K562 (cell line): ENCODE measurements around the gene CALML3. TPM values are rescaled to one million over a fixed set of nuclear protein-coding genes. Genes with fewer than 3 reads are reported as not detected.

Experiments
- BRD4 ChIP-seq: fragments of 200-600 bp; sonication (generic); IDR thresholded peaks from 2 replicates; pipeline ENCODE4 v1.6.1; 2017; ENCODE audit warnings: inconsistent platforms
- GABPA ChIP-seq: fragments of 200-800 bp; sonication (Bioruptor generic); conservative IDR thresholded peaks from 2 replicates; pipeline ENCODE4 v1.6.1; 2016; ENCODE audit warnings: low read depth, missing genetic modification characterization, missing compliant biosample characterization
- JUN ChIP-seq, 2 experiments: sonication (generic) in 1 of 2; formaldehyde crosslinking in 1 of 2; IDR thresholded peaks; 2 replicates each; pipeline versions ENCODE4 v1.6.1 to v1.8.0; 2012 to 2022; ENCODE audit warnings: borderline replicate concordance in 2 of 2, mild to moderate bottlenecking in 2 of 2, improper control_type of control experiment in 1 of 2, low read depth in 1 of 2, low read length in 1 of 2, missing genetic modification reagents in 1 of 2
- KAT7 ChIP-seq: sonication (generic); formaldehyde crosslinking; IDR thresholded peaks from 2 replicates; pipeline ENCODE4 v1.8.0; 2022; ENCODE audit warnings: missing genetic modification reagents, mild to moderate bottlenecking, borderline replicate concordance
- MAFF ChIP-seq: IDR thresholded peaks from 2 replicates; pipeline ENCODE4 v1.6.1; 2012; ENCODE audit warnings: low read length, improper control_type of control experiment
- MCM5 ChIP-seq: fragments of 450-650 bp; IDR thresholded peaks from 2 replicates; pipeline ENCODE4 v1.6.1; 2016; ENCODE audit warnings: low read depth
- NR1H2 ChIP-seq: sonication (generic); formaldehyde crosslinking; IDR thresholded peaks from 2 replicates; pipeline ENCODE4 v1.4.0; 2020; ENCODE audit warnings: mild to moderate bottlenecking, missing genetic modification reagents
- RCOR1 ChIP-seq, 2 experiments: IDR thresholded peaks; 2 replicates each; pipeline ENCODE4 v1.6.1; 2012; ENCODE audit warnings: low read depth in 2 of 2, low read length in 2 of 2, borderline replicate concordance in 1 of 2, improper control_type of control experiment in 1 of 2
- TFE3 ChIP-seq: fragments of 450-650 bp; formaldehyde crosslinking; IDR thresholded peaks from 2 replicates; pipeline ENCODE4 v1.4.0; 2020; ENCODE audit warnings: mild to moderate bottlenecking, mixed read lengths
- TRIM24 ChIP-seq, 2 experiments: fragments of 450-650 bp; IDR thresholded peaks; 2 replicates each; pipeline ENCODE4 v1.6.1; 2016
- ZNF444 ChIP-seq: fragments of 250-450 bp; sonication (Bioruptor Pico); IDR thresholded peaks from 2 replicates; pipeline ENCODE4 v1.4.0; 2020; ENCODE audit warnings: mild to moderate bottlenecking, moderate library complexity
- polyA plus RNA-seq, 8 experiments: library from polyadenylated mRNA; depleted of rRNA in 4 of 8; stranded (reverse) in 5 of 8; unstranded in 3 of 8; fragments of >200 nt; fragmentation: Nextera tagmentation in 2 of 8; fragmentation: Illumina TruSeq in 1 of 8; extraction: Ambion mirVana in 2 of 8; extraction: Trizol in 1 of 8; gene quantifications; 2 replicates each; pipeline versions ENCODE4 v1.2.1 to v1.2.3, GENCODE V29; 2011 to 2014; ENCODE audit warnings: inconsistent platforms in 1 of 8, missing spikeins in 1 of 8
- total RNA-seq, 7 experiments: library from RNA; depleted of rRNA in 6 of 7; stranded (reverse); fragments of >200 nt in 6 of 7; fragmentation: Illumina TruSeq in 2 of 7; extraction: Trizol in 2 of 7; gene quantifications; 2 replicates each; pipeline versions ENCODE4 v1.2.1 to v1.2.3, GENCODE V29; 2011 to 2021; ENCODE audit warnings: low replicate concordance in 1 of 7

The CALML3 gene
- total and polyA plus RNA-seq, 9 of the 15 experiments (the other 6 are each of a cell fraction or from before 2014, with no cell fraction given) = not detected

GRCh38 chr10:5546891-5547680 lies 22.3 kb downstream of the CALML3 start (continued):
- TF ChIP-seq JUN (IDR thresholded peaks at IDR 0.05; ENCODE audit: borderline replicate concordance, low read depth, low read length) = no peak
- no peak for TF ChIP-seq JUN (CRISPR knock-in tag; IDR thresholded peaks at IDR 0.05; ENCODE audit: borderline replicate concordance)
- TF ChIP-seq ZNF444 = no peak
- no peak for TF ChIP-seq TFE3
- no peak for TF ChIP-seq GABPA (tag)
- TF ChIP-seq KAT7 (CRISPR knock-in tag) = peak; percentile 58; the same call in 1 of the 2 replicates
- TF ChIP-seq RCOR1 (IDR thresholded peaks at IDR 0.05; ENCODE audit: borderline replicate concordance in 1 of 2, low read depth in 2 of 2, low read length in 2 of 2) = no peak
- TF ChIP-seq MAFF = no peak
- TF ChIP-seq TRIM24 (IDR thresholded peaks at IDR 0.05) = no peak
- no peak for TF ChIP-seq MCM5
- no peak for TF ChIP-seq NR1H2
- no peak for TF ChIP-seq BRD4
